MCF 10A (cell line): ENCODE data around the gene IL31. TPM values are rescaled to one million over a fixed set of nuclear protein-coding genes. Genes with fewer than 3 reads are reported as not detected.

Experiments
- BruUV-seq: library from RNA; stranded (reverse); fragments of 400-500 nt; replicated peaks from 2 replicates; lab custom pipeline; 2021; lab: Mats Ljungman, UMichigan
- CTCF ChIA-PET: fragments of 300-600 bp; sonication (Branson Sonifier 250); formaldehyde crosslinking; extraction: SDS; loops from one replicate; lab custom pipeline; 2021; ENCODE audit warnings: antibody characterized with exemption, inconsistent platforms; lab: Yijun Ruan, JAX
- POLR2A ChIA-PET: fragments of 300-600, 350-650 bp; sonication (Branson Sonifier 250); formaldehyde crosslinking; extraction: SDS; loops from one replicate; lab custom pipeline; 2020; ENCODE audit warnings: antibody characterized with exemption, inconsistent platforms; lab: Yijun Ruan, JAX
- DNase-seq: peaks from one replicate; pipeline ENCODE4 v3.0.0-alpha.2; 2018; ENCODE audit not compliant: unreplicated experiment
- H3K27ac Mint-ChIP-seq: one replicate; pipeline ENCODE4 v1.8.0; 2022; ENCODE audit warnings: mild to moderate bottlenecking, low read depth, mixed read lengths; ENCODE audit not compliant: unreplicated experiment
- H3K27me3 Mint-ChIP-seq: one replicate; pipeline ENCODE4 v1.8.0; 2022; ENCODE audit warnings: mixed read lengths; ENCODE audit not compliant: insufficient read depth, unreplicated experiment
- H3K36me3 Mint-ChIP-seq: one replicate; pipeline ENCODE4 v1.8.0; 2022; ENCODE audit warnings: mild to moderate bottlenecking, moderate library complexity, mixed read lengths; ENCODE audit not compliant: insufficient read depth, unreplicated experiment
- H3K4me1 Mint-ChIP-seq: one replicate; pipeline ENCODE4 v1.8.0; 2022; ENCODE audit warnings: mixed read lengths; ENCODE audit not compliant: insufficient read depth, unreplicated experiment
- H3K4me3 Mint-ChIP-seq: one replicate; pipeline ENCODE4 v1.8.0; 2022; ENCODE audit warnings: mild to moderate bottlenecking, moderate library complexity, mixed read lengths; ENCODE audit not compliant: unreplicated experiment
- H3K9me3 Mint-ChIP-seq: one replicate; pipeline ENCODE4 v1.8.0; 2022; ENCODE audit warnings: mixed read lengths; ENCODE audit not compliant: unreplicated experiment
- intact Hi-C: fragments of 100-400 bp; cut with micrococcal nuclease; formaldehyde crosslinking; loops from 2 replicates; pipeline ENCODE4 v1.14.1; 2022
- total RNA-seq: library from RNA; stranded (reverse); gene quantifications from 2 replicates; pipeline ENCODE4 v1.2.3, GENCODE V29; 2022
- TF ChIP-seq, protein P1 (sequence below): fragments of 200-600 bp; IDR thresholded peaks from one replicate; pipeline ENCODE4 v1.8.0; 2022; ENCODE audit warnings: antibody characterized with exemption, mild to moderate bottlenecking; ENCODE audit not compliant: unreplicated experiment

Gene IL31
- total RNA-seq, 1 experiment from 2014 or later: not detected

DNA sequence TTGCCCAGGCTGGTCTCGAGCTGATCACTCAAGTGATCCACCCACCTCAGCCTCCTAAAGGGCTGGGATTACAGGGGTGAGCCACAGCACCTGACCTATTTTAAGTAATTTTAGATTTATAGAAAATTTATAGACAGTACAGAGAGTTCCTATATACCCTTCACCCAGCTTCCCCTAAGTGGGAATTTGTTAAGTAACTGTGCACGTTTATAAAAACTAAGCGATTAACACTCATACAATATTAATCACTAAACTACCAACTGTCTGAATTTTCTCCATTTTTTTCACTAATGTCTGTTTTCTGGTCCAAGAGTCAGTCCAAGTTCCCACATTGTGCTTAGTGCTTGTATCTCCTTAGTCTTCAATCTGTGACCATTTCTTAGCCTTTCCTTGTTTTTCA, 5.5 kb downstream of the IL31 start:
- TF ChIP-seq, protein P1, sequence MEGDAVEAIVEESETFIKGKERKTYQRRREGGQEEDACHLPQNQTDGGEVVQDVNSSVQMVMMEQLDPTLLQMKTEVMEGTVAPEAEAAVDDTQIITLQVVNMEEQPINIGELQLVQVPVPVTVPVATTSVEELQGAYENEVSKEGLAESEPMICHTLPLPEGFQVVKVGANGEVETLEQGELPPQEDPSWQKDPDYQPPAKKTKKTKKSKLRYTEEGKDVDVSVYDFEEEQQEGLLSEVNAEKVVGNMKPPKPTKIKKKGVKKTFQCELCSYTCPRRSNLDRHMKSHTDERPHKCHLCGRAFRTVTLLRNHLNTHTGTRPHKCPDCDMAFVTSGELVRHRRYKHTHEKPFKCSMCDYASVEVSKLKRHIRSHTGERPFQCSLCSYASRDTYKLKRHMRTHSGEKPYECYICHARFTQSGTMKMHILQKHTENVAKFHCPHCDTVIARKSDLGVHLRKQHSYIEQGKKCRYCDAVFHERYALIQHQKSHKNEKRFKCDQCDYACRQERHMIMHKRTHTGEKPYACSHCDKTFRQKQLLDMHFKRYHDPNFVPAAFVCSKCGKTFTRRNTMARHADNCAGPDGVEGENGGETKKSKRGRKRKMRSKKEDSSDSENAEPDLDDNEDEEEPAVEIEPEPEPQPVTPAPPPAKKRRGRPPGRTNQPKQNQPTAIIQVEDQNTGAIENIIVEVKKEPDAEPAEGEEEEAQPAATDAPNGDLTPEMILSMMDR: no peak
- Mint-ChIP-seq H3K4me1 (no peaks in the 10 kb centered on the region), H3K27me3 (no peaks in the 10 kb centered on the region), H3K9me3 (no peaks in the 10 kb centered on the region), H3K4me3 (no peak overlapping the region), H3K36me3 (no peaks in the 10 kb centered on the region), H3K27ac (no peak overlapping the region)
- DNase-seq: no peak
- intact Hi-C loops: no loop called here
- BruUV-seq: no TSS peak
- ChIA-PET CTCF (no interaction called here), POLR2A (interaction anchor here (0.6 kb wide), 1 partner anchor 356 kb away, joined by 3 read pairs; no protein-coding TSS in a partner anchor)

DNA sequence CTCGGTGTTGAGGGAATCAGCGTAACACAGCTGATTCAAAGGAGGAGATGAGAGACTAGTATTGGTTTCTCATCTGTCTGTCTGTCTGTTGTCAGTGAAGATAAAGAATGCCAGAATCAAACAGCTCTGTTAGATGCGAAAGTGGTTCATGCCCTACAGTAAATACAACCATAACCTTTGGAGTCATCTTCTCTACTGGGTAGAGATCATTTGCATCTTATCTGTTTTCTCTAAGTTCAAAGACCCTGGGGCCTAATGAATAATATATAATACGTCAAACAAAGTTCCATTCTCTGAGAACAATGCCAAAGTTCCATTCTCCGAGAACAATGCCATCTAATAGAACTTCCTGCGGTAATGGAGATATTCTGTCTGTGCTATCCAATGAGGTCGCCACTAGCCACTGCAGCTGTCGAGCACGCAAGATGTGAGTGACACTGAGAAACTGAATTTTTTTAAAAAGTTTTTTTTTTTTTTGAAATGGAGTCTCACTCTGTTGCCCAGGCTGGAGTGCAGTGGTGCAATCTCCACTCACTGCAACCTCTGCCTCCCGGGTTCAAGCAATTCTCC, 6.6 kb downstream of the IL31 start:
- BruUV-seq: no TSS peak
- DNase-seq: no peak
- POLR2A ChIA-PET: interaction anchor here (0.6 kb wide), 1 partner anchor 112 kb away, joined by 3 read pairs; no protein-coding TSS in a partner anchor
- Mint-ChIP-seq H3K27me3 (no peaks in the 10 kb centered on the region), H3K4me3 (no peak overlapping the region), H3K4me1 (no peaks in the 10 kb centered on the region), H3K36me3 (peaks cover 2% of the 10 kb centered on the region), H3K9me3 (no peaks in the 10 kb centered on the region), H3K27ac (no peak overlapping the region)
- intact Hi-C loops: no loop called here
- TF ChIP-seq, protein P1: no peak
- CTCF ChIA-PET: no interaction called here

DNA sequence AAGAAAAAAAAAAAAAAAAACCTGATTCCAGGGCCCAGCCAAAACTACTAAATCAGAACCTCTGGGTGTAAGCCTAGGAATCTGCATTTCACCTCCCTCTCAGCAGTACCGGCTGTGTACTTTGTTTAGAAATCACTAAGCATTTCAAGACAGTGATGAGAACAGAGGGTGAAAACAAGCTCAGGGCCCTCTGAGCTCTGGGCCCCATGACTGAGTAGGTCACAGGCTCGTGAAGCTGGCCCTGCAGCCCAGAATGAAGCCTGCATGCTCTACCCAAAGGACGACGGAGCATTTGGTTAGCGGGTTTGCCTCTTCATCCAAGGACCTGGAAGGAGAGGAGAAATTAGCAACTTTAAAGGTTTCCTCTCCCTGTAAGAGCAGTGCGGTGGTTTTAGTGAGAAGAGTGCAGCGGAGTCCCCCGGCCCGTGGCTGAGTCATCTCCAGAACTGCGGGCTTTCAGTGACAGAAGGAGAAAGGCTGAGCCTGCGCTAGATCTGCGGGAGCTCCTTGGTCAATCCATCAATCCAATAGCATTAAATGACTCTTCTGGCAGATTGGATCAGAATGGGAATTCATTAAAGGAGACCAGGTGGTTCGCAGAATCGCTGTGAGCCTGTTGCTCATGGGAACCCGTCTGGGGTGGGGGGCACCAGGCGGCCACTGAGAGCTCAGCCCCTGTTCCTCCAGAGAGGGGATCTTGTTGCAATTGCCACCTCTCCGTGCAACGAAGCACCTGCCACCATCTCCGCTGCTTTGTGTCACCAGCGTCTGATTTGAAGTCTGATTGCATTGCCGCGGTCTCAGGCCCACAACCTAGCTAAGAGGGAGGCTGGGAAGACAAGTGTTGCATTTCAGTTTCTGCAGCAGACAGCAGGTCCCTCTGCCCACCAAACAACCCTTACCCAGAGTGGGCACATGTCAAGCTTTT, 7.3 kb downstream of the IL31 start:
- Mint-ChIP-seq H3K9me3 (no peaks in the 10 kb centered on the region), H3K4me1 (no peaks in the 10 kb centered on the region), H3K4me3 (no peak overlapping the region), H3K27ac (no peak overlapping the region), H3K27me3 (no peaks in the 10 kb centered on the region), H3K36me3 (peaks cover 6% of the 10 kb centered on the region)
- no TSS peak for BruUV-seq
- intact Hi-C loops: no loop called here
- DNase-seq: no peak
- ChIA-PET CTCF (interaction anchor here (0.6 kb wide), 1 partner anchor 34 kb away, joined by 3 read pairs; no protein-coding TSS in a partner anchor), POLR2A (interaction anchor here (0.6 kb wide), 2 partner anchors 28 to 111 kb away, joined by 3 read pairs; no protein-coding TSS in a partner anchor)
- TF ChIP-seq, protein P1: no peak

DNA sequence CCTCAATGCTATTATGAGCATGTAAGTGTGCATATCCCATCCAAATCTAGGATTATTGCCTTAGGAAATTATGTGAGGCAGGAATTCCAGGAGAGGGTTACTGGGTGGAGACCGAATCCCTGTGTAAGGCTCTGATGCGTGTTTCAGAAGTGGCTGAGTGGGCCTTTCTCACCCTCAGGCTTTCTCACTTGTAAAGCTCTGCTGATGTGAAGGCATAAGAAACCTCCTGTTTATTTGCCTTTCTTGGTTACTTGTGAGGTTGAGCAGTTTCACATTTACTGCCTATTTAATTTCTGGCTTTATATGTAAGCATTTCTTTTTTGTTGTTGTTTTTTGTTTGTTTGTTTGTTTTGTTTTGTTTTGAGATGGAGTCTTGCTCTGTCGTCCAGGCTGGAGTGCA, 11.0 kb downstream of the IL31 start:
- Mint-ChIP-seq H3K27me3 (no peaks in the 10 kb centered on the region), H3K27ac (no peak overlapping the region), H3K4me3 (no peak overlapping the region), H3K36me3 (peaks cover 11% of the 10 kb centered on the region), H3K4me1 (peaks cover 6% of the 10 kb centered on the region), H3K9me3 (no peaks in the 10 kb centered on the region)
- intact Hi-C loops: no loop called here
- no peak for DNase-seq
- BruUV-seq: no TSS peak
- CTCF ChIA-PET: no interaction called here
- TF ChIP-seq, protein P1: no peak
- POLR2A ChIA-PET: no interaction called here
